Loucy (cell line): ENCODE data around the gene ITGB1.
"Not testable (repeated sequence)": the region's sequence is repeated elsewhere in the genome, so short reads cannot be mapped to it uniquely, and the experiment has no call there.

Experiments
- CTCF ChIP-seq: fragments of 200-600 bp; sonication (generic); conservative IDR thresholded peaks from 2 replicates; pipeline ENCODE4 v1.5.1; 2014; ENCODE audit warnings: mild to moderate bottlenecking, antibody characterized with exemption, low read length
- EZH2phosphoT487 ChIP-seq: fragments of 200-600 bp; IDR thresholded peaks from 2 replicates; pipeline ENCODE4 v1.6.1; 2018; ENCODE audit warnings: antibody characterized with exemption, mild to moderate bottlenecking, moderate library complexity, borderline replicate concordance

GRCh38 chr10:32977846-32978809 lies 20.1 kb upstream of the ITGB1 start:
- TF ChIP-seq CTCF, EZH2phosphoT487: not testable (repeated sequence)
